Activated T-helper 17 cell treated with anti-CD3 and anti-CD28 coated beads, Interleukin-2, amount 50 U/mL, for 72 hours (primary cell): ENCODE measurements around the gene ANKRD24. TPM values are rescaled to one million over a fixed set of nuclear protein-coding genes. Genes with fewer than 3 reads are reported as not detected.
A peak's percentile ranks its signal among the peaks of the same experiment; 100 is the strongest.
"Not testable (repeated sequence)": the region's sequence is repeated elsewhere in the genome, so short reads cannot be mapped to it uniquely, and the experiment has no call there.

Experiments
- ATAC-seq: fragments of 150-1000 bp; cut with Tn5 transposase; replicated peaks from 2 replicates; pipeline ENCODE4 v1.10.0; 2021; ENCODE audit warnings: mild to moderate bottlenecking, moderate library complexity
- H3K27ac Mint-ChIP-seq: one replicate; pipeline ENCODE4 v1.8.0; 2022; ENCODE audit warnings: mixed read lengths
- H3K27me3 Mint-ChIP-seq: one replicate; pipeline ENCODE4 v1.8.0; 2022; ENCODE audit warnings: mixed read lengths
- H3K36me3 Mint-ChIP-seq: one replicate; pipeline ENCODE4 v1.8.0; 2022; ENCODE audit warnings: low read depth, mild to moderate bottlenecking, mixed read lengths
- H3K4me1 Mint-ChIP-seq: one replicate; pipeline ENCODE4 v1.8.0; 2022; ENCODE audit warnings: mixed read lengths
- H3K4me3 Mint-ChIP-seq: one replicate; pipeline ENCODE4 v1.8.0; 2022; ENCODE audit warnings: mild to moderate bottlenecking, mixed read lengths
- H3K9me3 Mint-ChIP-seq: one replicate; pipeline ENCODE4 v1.8.0; 2022; ENCODE audit warnings: mixed read lengths
- total RNA-seq, 2 donors: library from RNA; stranded (reverse); gene quantifications; one replicate each; pipeline ENCODE4 v1.2.3, GENCODE V29; 2022

ANKRD24 gene
- total RNA-seq, 2 donors from 2014 or later, result 1.2 to 2.5 TPM

- no peak for ATAC-seq
- Mint-ChIP-seq H3K27me3 (no peaks in the 10 kb centered on the region), H3K4me3 (peak overlapping the region; percentile 21), H3K27ac (no peak overlapping the region), H3K9me3 (no peaks in the 10 kb centered on the region), H3K36me3 (peaks cover 27% of the 10 kb centered on the region), H3K4me1 (peaks cover 17% of the 10 kb centered on the region)
Observed at GRCh38 chr19:4183967-4184717, 1.7 kb downstream of the ANKRD24 start.

GRCh38 chr19:4184718-4185352, 2.3 kb downstream of the ANKRD24 start:
- H3K4me3 Mint-ChIP-seq, result peak overlapping the region; percentile 21
- H3K36me3 Mint-ChIP-seq, result peaks cover 20% of the 10 kb centered on the region
- no peaks in the 10 kb centered on the region for H3K27me3 Mint-ChIP-seq
- H3K4me1 Mint-ChIP-seq, result peaks cover 12% of the 10 kb centered on the region
- H3K27ac Mint-ChIP-seq, result no peak overlapping the region
- H3K9me3 Mint-ChIP-seq, result no peaks in the 10 kb centered on the region
- no peak for ATAC-seq

- no peak for ATAC-seq
- Mint-ChIP-seq H3K9me3 (no peaks in the 10 kb centered on the region), H3K4me1 (peaks cover 12% of the 10 kb centered on the region), H3K27me3 (no peaks in the 10 kb centered on the region), H3K4me3 (no peak overlapping the region), H3K36me3 (peaks cover 13% of the 10 kb centered on the region), H3K27ac (no peak overlapping the region)
Observed at GRCh38 chr19:4185413-4186086, 3.1 kb downstream of the ANKRD24 start.

GRCh38 chr19:4186087-4186993, 3.9 kb downstream of the ANKRD24 start:
- no peaks in the 10 kb centered on the region for H3K9me3 Mint-ChIP-seq
- no peaks in the 10 kb centered on the region for H3K27me3 Mint-ChIP-seq
- peaks cover 7% of the 10 kb centered on the region for H3K36me3 Mint-ChIP-seq
- no peak overlapping the region for H3K27ac Mint-ChIP-seq
- peaks cover 8% of the 10 kb centered on the region for H3K4me1 Mint-ChIP-seq
- H3K4me3 Mint-ChIP-seq, result no peak overlapping the region
- ATAC-seq, result peak; percentile 65

- H3K27me3 Mint-ChIP-seq, result no peaks in the 10 kb centered on the region
- ATAC-seq, result no peak
- H3K4me1 Mint-ChIP-seq, result peaks cover 3% of the 10 kb centered on the region
- H3K36me3 Mint-ChIP-seq, result peaks cover under 1% of the 10 kb centered on the region
- H3K27ac Mint-ChIP-seq, result no peak overlapping the region
- H3K9me3 Mint-ChIP-seq, result no peaks in the 10 kb centered on the region
- H3K4me3 Mint-ChIP-seq, result no peak overlapping the region
Observed at GRCh38 chr19:4187313-4188122, 5.0 kb downstream of the ANKRD24 start.

GRCh38 chr19:4189641-4190040, 7.2 kb downstream of the ANKRD24 start:
- Mint-ChIP-seq H3K27me3 (peaks cover 9% of the 10 kb centered on the region), H3K27ac (no peak overlapping the region), H3K4me3 (no peak overlapping the region), H3K36me3 (no peaks in the 10 kb centered on the region), H3K9me3 (no peaks in the 10 kb centered on the region), H3K4me1 (no peaks in the 10 kb centered on the region)
- ATAC-seq, result no peak

- not testable (repeated sequence) for H3K27ac Mint-ChIP-seq, H3K9me3 Mint-ChIP-seq, H3K36me3 Mint-ChIP-seq, ATAC-seq, H3K4me1 Mint-ChIP-seq, H3K4me3 Mint-ChIP-seq
- H3K27me3 Mint-ChIP-seq, result peaks cover 27% of the 10 kb centered on the region
Observed at GRCh38 chr19:4192537-4192936, 10.0 kb downstream of the ANKRD24 start.

- ATAC-seq, result no peak
- Mint-ChIP-seq H3K4me1 (peaks cover 13% of the 10 kb centered on the region), H3K9me3 (no peaks in the 10 kb centered on the region), H3K27ac (no peak overlapping the region), H3K27me3 (peaks cover 38% of the 10 kb centered on the region), H3K36me3 (no peaks in the 10 kb centered on the region), H3K4me3 (no peak overlapping the region)
Observed at GRCh38 chr19:4194353-4194752, 11.9 kb downstream of the ANKRD24 start.

- Mint-ChIP-seq H3K36me3 (no peaks in the 10 kb centered on the region), H3K27me3 (peaks cover 42% of the 10 kb centered on the region), H3K4me3 (no peak overlapping the region), H3K9me3 (no peaks in the 10 kb centered on the region), H3K4me1 (peaks cover 13% of the 10 kb centered on the region), H3K27ac (no peak overlapping the region)
- no peak for ATAC-seq
Observed at GRCh38 chr19:4196009-4196408, 13.5 kb downstream of the ANKRD24 start.

- Mint-ChIP-seq H3K27me3 (peaks cover 43% of the 10 kb centered on the region), H3K4me3 (no peak overlapping the region), H3K27ac (no peak overlapping the region)
Observed at GRCh38 chr19:4196587-4197148, 14.2 kb downstream of the ANKRD24 start.

GRCh38 chr19:4197228-4197624, 14.7 kb downstream of the ANKRD24 start:
- H3K4me3 Mint-ChIP-seq, result no peak overlapping the region
- ATAC-seq, result no peak
- no peak overlapping the region for H3K27ac Mint-ChIP-seq
- H3K36me3 Mint-ChIP-seq, result no peaks in the 10 kb centered on the region
- no peaks in the 10 kb centered on the region for H3K9me3 Mint-ChIP-seq
- H3K27me3 Mint-ChIP-seq, result peaks cover 43% of the 10 kb centered on the region
- H3K4me1 Mint-ChIP-seq, result peaks cover 13% of the 10 kb centered on the region

More at GRCh38 chr19:4196587-4197148, 14.2 kb downstream of the ANKRD24 start:
- H3K36me3 Mint-ChIP-seq, result no peaks in the 10 kb centered on the region
- ATAC-seq, result no peak
- H3K4me1 Mint-ChIP-seq, result peaks cover 13% of the 10 kb centered on the region
- H3K9me3 Mint-ChIP-seq, result no peaks in the 10 kb centered on the region

GRCh38 chr19:4197625-4198466, 15.4 kb downstream of the ANKRD24 start:
- Mint-ChIP-seq H3K9me3 (no peaks in the 10 kb centered on the region), H3K36me3 (no peaks in the 10 kb centered on the region), H3K27ac (no peak overlapping the region), H3K4me3 (no peak overlapping the region), H3K4me1 (peaks cover 13% of the 10 kb centered on the region), H3K27me3 (peaks cover 43% of the 10 kb centered on the region)
- ATAC-seq, result no peak
